Fibroblast of the aortic adventitia (primary cell): ENCODE measurements around the gene TTN. TPM values are rescaled to one million over a fixed set of nuclear protein-coding genes. Genes with fewer than 3 reads are reported as not detected.
"Not testable (repeated sequence)": the region's sequence is repeated elsewhere in the genome, so short reads cannot be mapped to it uniquely, and the experiment has no call there.

Experiments used
- DNase-seq: peaks from one replicate; pipeline ENCODE4 v3.0.0-alpha.2; 2010; ENCODE audit warnings: low read depth
- H3K4me3 ChIP-seq: 2 replicates; pipeline ENCODE4 v1.5.1; 2011; ENCODE audit warnings: low read depth, mild to moderate bottlenecking, control low read depth, low read length, moderate library complexity
- total RNA-seq: library from RNA; depleted of rRNA; stranded (reverse); fragments of >200 nt; gene quantifications from 2 replicates; pipeline ENCODE4 v1.2.3, GENCODE V29; 2012; ENCODE audit warnings: low replicate concordance
- TF ChIP-seq, protein P1 (sequence below): IDR thresholded peaks from 2 replicates; pipeline ENCODE4 v1.5.1; 2011; ENCODE audit warnings: mild to moderate bottlenecking, low read length, control low read depth, inconsistent platforms; ENCODE audit not compliant: insufficient read depth

TTN gene
- total RNA-seq, 1 donor = 5.5 TPM

GRCh38 chr2:178674122-178674521 is 133.1 kb downstream of the TTN start:
- TF ChIP-seq, protein P1, sequence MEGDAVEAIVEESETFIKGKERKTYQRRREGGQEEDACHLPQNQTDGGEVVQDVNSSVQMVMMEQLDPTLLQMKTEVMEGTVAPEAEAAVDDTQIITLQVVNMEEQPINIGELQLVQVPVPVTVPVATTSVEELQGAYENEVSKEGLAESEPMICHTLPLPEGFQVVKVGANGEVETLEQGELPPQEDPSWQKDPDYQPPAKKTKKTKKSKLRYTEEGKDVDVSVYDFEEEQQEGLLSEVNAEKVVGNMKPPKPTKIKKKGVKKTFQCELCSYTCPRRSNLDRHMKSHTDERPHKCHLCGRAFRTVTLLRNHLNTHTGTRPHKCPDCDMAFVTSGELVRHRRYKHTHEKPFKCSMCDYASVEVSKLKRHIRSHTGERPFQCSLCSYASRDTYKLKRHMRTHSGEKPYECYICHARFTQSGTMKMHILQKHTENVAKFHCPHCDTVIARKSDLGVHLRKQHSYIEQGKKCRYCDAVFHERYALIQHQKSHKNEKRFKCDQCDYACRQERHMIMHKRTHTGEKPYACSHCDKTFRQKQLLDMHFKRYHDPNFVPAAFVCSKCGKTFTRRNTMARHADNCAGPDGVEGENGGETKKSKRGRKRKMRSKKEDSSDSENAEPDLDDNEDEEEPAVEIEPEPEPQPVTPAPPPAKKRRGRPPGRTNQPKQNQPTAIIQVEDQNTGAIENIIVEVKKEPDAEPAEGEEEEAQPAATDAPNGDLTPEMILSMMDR = no peak
- DNase-seq = no peak
- no peak overlapping the region for H3K4me3 ChIP-seq

- DNase-seq = no peak
- TF ChIP-seq, protein P1 = no peak
- H3K4me3 ChIP-seq = no peak overlapping the region
These were observed 140.8 kb downstream of the TTN start for GRCh38 chr2:178666458-178666857.

GRCh38 chr2:178658480-178658879 is 148.7 kb downstream of the TTN start:
- H3K4me3 ChIP-seq, DNase-seq: not testable (repeated sequence)

DNA sequence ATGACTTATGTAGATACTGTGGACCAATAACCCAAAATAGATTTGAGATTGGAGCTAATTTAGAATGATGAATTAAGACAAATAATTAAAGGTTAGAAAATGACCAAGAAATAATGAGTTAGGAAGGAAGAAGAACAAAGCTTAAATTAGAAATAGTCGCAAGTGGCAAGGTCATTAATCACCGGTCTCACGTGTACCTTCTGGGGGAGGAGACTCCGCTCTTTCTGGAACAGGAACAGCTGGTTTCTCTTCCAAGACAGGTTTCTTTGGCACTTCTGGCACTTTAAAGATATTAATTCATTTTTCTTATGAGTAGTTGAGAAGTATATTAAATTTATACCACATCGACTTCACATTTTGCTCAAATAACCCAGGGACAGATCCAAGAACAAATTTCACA is 156.7 kb downstream of the TTN start:
- H3K4me3 ChIP-seq = no peak overlapping the region
- DNase-seq = no peak
- TF ChIP-seq, protein P1 = no peak

DNA sequence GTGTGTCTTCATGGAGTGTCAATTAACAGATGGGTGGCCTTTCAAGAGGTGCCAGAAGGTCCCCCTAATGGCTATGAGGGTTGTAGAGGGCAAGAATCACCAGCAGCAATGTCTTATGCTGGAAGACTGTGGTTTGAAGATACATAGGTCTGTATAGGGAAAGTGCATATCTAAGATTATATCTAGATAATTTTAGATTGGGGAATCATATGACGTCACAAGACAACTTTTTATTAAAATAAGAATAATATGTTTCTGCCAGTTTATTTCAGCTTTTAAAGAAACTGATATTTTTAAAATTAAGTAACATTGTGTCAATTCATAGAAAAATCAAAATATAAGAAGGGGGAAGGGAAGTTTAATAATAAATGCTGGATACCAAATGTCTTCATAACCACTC is 162.3 kb downstream of the TTN start:
- no peak for DNase-seq
- TF ChIP-seq, protein P1 = no peak
- H3K4me3 ChIP-seq = no peak overlapping the region

DNA sequence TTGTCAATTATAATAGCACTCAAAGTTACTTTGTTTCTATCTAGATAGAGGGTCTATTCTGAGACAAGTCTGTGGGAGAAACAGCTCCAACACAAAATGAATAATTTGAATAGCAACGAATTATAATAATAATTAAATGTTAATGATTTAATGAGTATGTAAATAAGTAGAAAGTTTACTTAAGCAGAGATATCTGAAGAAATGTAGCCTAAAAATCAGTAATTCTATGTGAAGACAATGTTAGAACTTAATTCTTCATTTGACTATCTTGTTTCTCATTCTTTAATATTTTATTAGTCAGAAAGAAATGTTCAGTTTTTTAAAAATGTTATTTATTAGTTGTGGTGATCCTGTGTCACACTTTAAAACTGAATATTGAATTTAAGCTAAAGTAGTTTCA is 165.7 kb downstream of the TTN start:
- no peak overlapping the region for H3K4me3 ChIP-seq
- DNase-seq = no peak
- TF ChIP-seq, protein P1 = no peak

- TF ChIP-seq, protein P1 = no peak
- no peak overlapping the region for H3K4me3 ChIP-seq
- no peak for DNase-seq
These were observed 171.3 kb downstream of the TTN start for GRCh38 chr2:178635897-178636296.
